Upper lobe of left lung (tissue), 6 donors: ENCODE measurements around the gene HIVEP3. TPM values are rescaled to one million over a fixed set of nuclear protein-coding genes. Genes with fewer than 3 reads are reported as not detected.

ENCODE experiments used
- ATAC-seq, 2 donors: fragments of 200-7000 bp; cut with Tn5 transposase; one replicate each; pipeline ENCODE4 v1.9.1; 2022; ENCODE audit warnings: mild to moderate bottlenecking in 2 of 2, moderate library complexity in 2 of 2; ENCODE audit not compliant: low FRiP score in 2 of 2
- DNase-seq, 2 donors: peaks; one replicate each; pipeline ENCODE4 v3.0.0-alpha.2; 2019 to 2020
- H3K27ac ChIP-seq, 4 donors: fragments of 200-600 bp; sonication (generic); one replicate each; pipeline ENCODE4 v1.5.1; 2016 to 2019
- H3K27me3 ChIP-seq, 4 donors: fragments of 200-600 bp; sonication (generic); one replicate each; pipeline ENCODE4 v1.5.1; 2017 to 2019
- H3K36me3 ChIP-seq, 4 donors: fragments of 200-600 bp; sonication (generic); one replicate each; pipeline ENCODE4 v1.5.1; 2016 to 2019
- H3K4me1 ChIP-seq, 4 donors: fragments of 200-600 bp; sonication (generic); one replicate each; pipeline ENCODE4 v1.5.1; 2018 to 2019
- H3K4me3 ChIP-seq, 4 donors: fragments of 200-600 bp; sonication (generic); one replicate each; pipeline ENCODE4 v1.5.1; 2017 to 2019; ENCODE audit warnings: mild to moderate bottlenecking in 2 of 4, moderate library complexity in 1 of 4
- H3K9me3 ChIP-seq, 4 donors: fragments of 200-600 bp; sonication (generic); one replicate each; pipeline ENCODE4 v1.5.1; 2018 to 2019
- EP300 ChIP-seq, 4 donors: sonication (generic); formaldehyde crosslinking; IDR thresholded peaks; one replicate each; pipeline ENCODE4 v1.5.1; 2017; ENCODE audit warnings: antibody characterized with exemption in 4 of 4, control low read depth in 2 of 4
- POLR2A ChIP-seq, 4 donors: fragments of 450-650 bp; IDR thresholded peaks; one replicate each; pipeline ENCODE4 v1.5.1; 2016 to 2017; ENCODE audit warnings: antibody characterized with exemption in 4 of 4, mild to moderate bottlenecking in 2 of 4
- POLR2AphosphoS5 ChIP-seq, 2 donors: sonication (generic); formaldehyde crosslinking; IDR thresholded peaks; one replicate each; pipeline ENCODE4 v1.5.1; 2017; ENCODE audit warnings: antibody characterized with exemption in 2 of 2
- WGBS, 2 donors: methylation state at CpG; one replicate each; pipeline ENCODE4 v1.1.5; 2017 to 2018; 5-methylcytosine and 5-hydroxymethylcytosine counted together
- total RNA-seq, 6 donors: library from RNA; depleted of rRNA in 4 of 6; stranded (reverse); fragments of >200 nt in 4 of 6; gene quantifications; one replicate each; pipeline versions ENCODE4 v1.1.0 to v1.2.1, GENCODE V29; 2016 to 2021
- TF ChIP-seq, protein P1 (sequence below), 6 experiments: fragments of 450-650 bp in 4 of 6; fragments of 200-600 bp in 2 of 6; sonication (generic) in 2 of 6; IDR thresholded peaks; one replicate each; pipeline ENCODE4 v1.5.1; 2016 to 2019; ENCODE audit warnings: antibody characterized with exemption in 6 of 6
- donor health status: DM: no; HTN: no; CAD: no; lungs with moderate emphysema.
- donor health status: DM: no; HTN: yes; CAD: no; lungs with severe emphysema.

The HIVEP3 gene
- total RNA-seq, 6 donors from 2014 or later: 9.7 to 23.0 (median 11.6) TPM

DNA sequence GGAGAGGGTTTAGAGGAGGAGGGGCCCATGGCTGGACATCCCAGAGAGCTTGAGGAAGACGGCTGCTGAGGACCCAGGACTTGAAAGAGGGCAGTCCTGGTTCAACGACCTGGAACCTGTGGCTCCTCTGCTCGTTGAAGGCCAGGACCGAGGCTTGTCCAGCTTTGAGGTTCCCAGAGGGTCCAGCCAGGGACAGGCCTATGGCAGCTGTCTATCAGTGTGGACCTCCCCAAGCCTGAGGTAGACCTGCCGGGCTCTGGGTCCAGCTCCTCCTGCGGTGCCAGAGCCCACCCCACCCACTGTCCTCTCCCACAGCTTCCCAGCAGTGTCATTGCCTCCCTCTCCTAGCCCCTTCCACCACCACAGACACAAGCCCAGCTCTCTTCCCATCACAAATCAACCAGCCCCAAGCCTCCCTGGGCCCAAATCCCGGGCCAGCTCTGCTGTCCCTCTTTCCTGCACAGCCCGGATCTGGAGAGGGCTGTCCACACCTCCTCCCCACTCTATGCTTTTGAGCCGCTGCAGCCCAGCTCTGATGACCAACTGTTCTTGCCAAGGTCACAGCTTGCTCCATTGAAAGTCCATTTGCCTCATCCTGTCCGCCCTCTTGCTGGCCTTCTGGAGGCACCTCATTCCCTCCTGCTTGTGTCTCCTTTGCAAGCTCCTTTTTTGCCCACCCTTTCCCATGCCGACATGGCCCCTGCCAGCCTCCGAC is 385.5 kb downstream of the HIVEP3 start:
- Histone ChIP-seq H3K4me1 (peaks cover 6 to 12% (median 9%) of the 10 kb centered on the region in 4 donors), H3K9me3 (no peaks in the 10 kb centered on the region), H3K36me3 (no peaks in the 10 kb centered on the region), H3K27ac (no peak overlapping the region), H3K27me3 (no peaks in the 10 kb centered on the region), H3K4me3 (no peak overlapping the region)
- DNase-seq (no peak), ATAC-seq (no peak)
- 86% methylated on average over 12 of the region's 12 CpGs for WGBS, 2 donors
- TF ChIP-seq POLR2A (IDR thresholded peaks at IDR 0.05) (no peak), POLR2AphosphoS5 (IDR thresholded peaks at IDR 0.05) (no peak), EP300 (IDR thresholded peaks at IDR 0.05) (no peak)
- TF ChIP-seq, protein P1, sequence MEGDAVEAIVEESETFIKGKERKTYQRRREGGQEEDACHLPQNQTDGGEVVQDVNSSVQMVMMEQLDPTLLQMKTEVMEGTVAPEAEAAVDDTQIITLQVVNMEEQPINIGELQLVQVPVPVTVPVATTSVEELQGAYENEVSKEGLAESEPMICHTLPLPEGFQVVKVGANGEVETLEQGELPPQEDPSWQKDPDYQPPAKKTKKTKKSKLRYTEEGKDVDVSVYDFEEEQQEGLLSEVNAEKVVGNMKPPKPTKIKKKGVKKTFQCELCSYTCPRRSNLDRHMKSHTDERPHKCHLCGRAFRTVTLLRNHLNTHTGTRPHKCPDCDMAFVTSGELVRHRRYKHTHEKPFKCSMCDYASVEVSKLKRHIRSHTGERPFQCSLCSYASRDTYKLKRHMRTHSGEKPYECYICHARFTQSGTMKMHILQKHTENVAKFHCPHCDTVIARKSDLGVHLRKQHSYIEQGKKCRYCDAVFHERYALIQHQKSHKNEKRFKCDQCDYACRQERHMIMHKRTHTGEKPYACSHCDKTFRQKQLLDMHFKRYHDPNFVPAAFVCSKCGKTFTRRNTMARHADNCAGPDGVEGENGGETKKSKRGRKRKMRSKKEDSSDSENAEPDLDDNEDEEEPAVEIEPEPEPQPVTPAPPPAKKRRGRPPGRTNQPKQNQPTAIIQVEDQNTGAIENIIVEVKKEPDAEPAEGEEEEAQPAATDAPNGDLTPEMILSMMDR (IDR thresholded peaks at IDR 0.05): no peak

DNA sequence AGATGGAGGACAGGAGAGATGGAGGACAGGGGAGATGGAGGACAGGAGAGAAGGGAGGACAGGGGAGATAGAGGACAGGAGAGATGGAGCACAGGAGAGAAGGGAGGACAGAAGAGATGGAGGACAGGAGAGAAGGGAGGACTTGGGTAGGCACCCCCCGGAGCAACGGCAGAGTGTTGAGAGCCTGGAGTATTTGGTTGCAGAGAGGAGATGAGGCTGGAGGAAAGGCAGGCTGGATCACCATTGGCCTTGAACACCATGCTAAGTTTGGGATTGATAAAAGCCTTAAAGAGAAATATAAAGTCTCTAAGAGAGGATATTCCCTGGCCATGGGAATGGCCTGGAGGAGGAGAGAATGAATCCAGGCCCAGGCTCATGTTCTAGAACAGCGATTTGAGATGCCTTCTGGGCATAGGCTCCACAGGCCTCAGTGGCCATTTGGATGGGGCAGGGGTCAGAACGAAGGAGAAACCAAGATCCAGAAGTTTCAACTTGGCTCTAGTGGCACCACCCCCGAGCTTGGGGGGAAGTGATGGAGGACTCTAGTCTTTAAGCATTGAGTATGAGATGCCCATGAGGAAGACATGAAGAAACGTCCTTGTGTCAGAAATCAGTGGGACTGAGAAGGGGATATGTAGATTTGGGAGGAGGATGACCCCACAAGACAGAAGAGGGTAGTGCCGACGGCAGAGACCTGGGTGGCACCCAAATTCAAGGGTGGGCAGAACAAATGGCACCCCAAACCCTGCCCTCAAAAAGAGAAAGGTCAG is 386.3 kb downstream of the HIVEP3 start:
- no peaks in the 10 kb centered on the region for H3K9me3 ChIP-seq
- DNase-seq: no peak
- TF ChIP-seq POLR2AphosphoS5 (IDR thresholded peaks at IDR 0.05) (no peak), POLR2A (IDR thresholded peaks at IDR 0.05) (no peak), EP300 (IDR thresholded peaks at IDR 0.05) (no peak)
- TF ChIP-seq, protein P1 (IDR thresholded peaks at IDR 0.05): no peak
- peaks cover under 1 to 4% (median 3%) of the 10 kb centered on the region in 4 donors for H3K4me1 ChIP-seq
- H3K27me3 ChIP-seq: no peaks in the 10 kb centered on the region
- H3K27ac ChIP-seq: no peak overlapping the region
- no peak overlapping the region for H3K4me3 ChIP-seq
- no peaks in the 10 kb centered on the region for H3K36me3 ChIP-seq
- no peak for ATAC-seq
- WGBS, 2 donors: 90 to 93% methylated on average over 8 of the region's 8 CpGs

DNA sequence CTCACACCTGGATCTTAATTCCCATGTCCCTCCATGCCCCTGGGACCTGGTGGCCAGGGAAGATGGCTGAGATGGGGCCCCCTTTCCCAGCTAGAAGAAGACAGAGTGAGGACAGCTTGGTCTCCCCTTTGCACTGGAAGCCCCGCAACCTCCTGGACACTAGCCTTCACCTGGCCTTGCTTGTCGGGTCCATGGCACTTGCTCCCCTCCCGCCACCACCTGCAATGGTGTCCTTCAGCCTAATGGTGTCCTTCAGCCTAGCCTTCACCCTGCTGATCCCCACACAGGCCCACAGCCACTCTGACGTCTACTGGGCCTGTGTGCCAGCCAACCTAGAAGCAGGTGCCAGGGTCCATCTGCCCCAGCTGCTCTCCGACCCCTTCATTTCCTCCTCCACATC is 388.3 kb downstream of the HIVEP3 start:
- DNase-seq: no peak
- TF ChIP-seq POLR2AphosphoS5 (IDR thresholded peaks at IDR 0.05) (no peak), POLR2A (IDR thresholded peaks at IDR 0.05) (no peak), EP300 (IDR thresholded peaks at IDR 0.05) (no peak)
- TF ChIP-seq, protein P1 (IDR thresholded peaks at IDR 0.05): no peak
- Histone ChIP-seq H3K4me1 (no peaks in the 10 kb centered on the region), H3K27ac (no peak overlapping the region), H3K4me3 (no peak overlapping the region), H3K9me3 (no peaks in the 10 kb centered on the region), H3K27me3 (no peaks in the 10 kb centered on the region), H3K36me3 (peaks cover 0 to 1% (median 0%) of the 10 kb centered on the region in 4 donors)
- WGBS, 2 donors: 94 to 96% methylated on average over 5 of the region's 5 CpGs
- ATAC-seq: no peak

DNA sequence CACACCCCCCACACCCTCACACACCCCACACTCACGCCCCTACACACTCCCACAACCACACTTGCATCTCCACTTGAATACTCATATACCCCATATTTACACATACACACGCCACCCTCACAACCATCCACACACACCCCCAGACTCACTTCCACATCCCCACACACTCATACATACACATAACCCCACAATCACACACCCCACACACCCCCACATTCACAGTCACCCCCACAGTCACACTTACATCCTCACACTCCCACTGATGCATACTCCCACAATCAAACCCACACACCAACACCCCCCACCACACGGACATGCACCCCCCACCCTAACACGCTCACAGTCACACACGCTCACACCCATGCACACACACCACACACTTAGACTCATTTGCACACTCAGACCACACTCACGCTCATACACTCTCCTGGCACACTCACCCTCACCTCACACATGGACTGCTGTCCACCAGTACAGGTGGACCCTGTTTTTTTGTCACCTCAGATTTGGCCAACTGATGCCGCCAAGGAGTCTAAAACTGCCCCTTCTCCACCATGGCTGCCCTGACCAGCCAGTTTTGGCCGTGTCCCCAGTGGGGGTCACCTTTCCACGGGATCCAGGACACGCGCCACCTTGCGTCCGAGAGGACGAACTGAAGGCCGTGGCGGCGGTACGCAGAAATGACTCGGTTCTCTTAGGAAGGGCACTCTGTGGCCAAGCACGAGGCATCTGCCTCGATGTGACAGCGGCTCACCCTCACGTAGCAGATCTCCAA is 388.9 kb downstream of the HIVEP3 start:
- Histone ChIP-seq H3K36me3 (peaks cover 0 to 7% (median 0%) of the 10 kb centered on the region in 4 donors), H3K9me3 (no peaks in the 10 kb centered on the region), H3K27ac (no peak overlapping the region), H3K4me3 (no peak overlapping the region), H3K27me3 (no peaks in the 10 kb centered on the region), H3K4me1 (no peaks in the 10 kb centered on the region)
- 95 to 98% methylated on average over 21 to 23 of the region's 23 CpGs for WGBS, 2 donors
- ATAC-seq: no peak
- TF ChIP-seq EP300 (IDR thresholded peaks at IDR 0.05): no peak
- TF ChIP-seq, protein P1 (IDR thresholded peaks at IDR 0.05): no peak
- no peak for TF ChIP-seq POLR2A (IDR thresholded peaks at IDR 0.05)
- TF ChIP-seq POLR2AphosphoS5 (IDR thresholded peaks at IDR 0.05): no peak
- no peak for DNase-seq
